TTC549 (cell line): ENCODE results near the gene CLTB.
"Not testable (repeated sequence)": the region's sequence is repeated elsewhere in the genome, so short reads cannot be mapped to it uniquely, and the experiment has no call there.

Experiments
- FAIRE-seq: peaks from 2 replicates; lab custom pipeline; 2012; peaks lifted over from hg19 to GRCh38; lab: Jason Lieb, UNC

Gene CLTB

GRCh38 chr5:176426876-176427275 is 10.5 kb upstream of the CLTB start:
- FAIRE-seq, result no peak

GRCh38 chr5:176425791-176426190 is 9.5 kb upstream of the CLTB start:
- no peak for FAIRE-seq

GRCh38 chr5:176425138-176425537 is 8.8 kb upstream of the CLTB start:
- no peak for FAIRE-seq

- no peak for FAIRE-seq
Observed at GRCh38 chr5:176424181-176424580, 7.8 kb upstream of the CLTB start.

- FAIRE-seq, result no peak
Observed at GRCh38 chr5:176420972-176421544, 4.7 kb upstream of the CLTB start.

GRCh38 chr5:176420086-176420485 is 3.7 kb upstream of the CLTB start:
- no peak for FAIRE-seq

- FAIRE-seq, result no peak
Observed at GRCh38 chr5:176418251-176418650, 1.9 kb upstream of the CLTB start.

- FAIRE-seq, result no peak
Observed at GRCh38 chr5:176416965-176417364, 626 bp upstream of the CLTB start.

GRCh38 chr5:176415240-176415951 is 943 bp downstream of the CLTB start:
- FAIRE-seq, result no peak

GRCh38 chr5:176414704-176415103 is 1.6 kb downstream of the CLTB start:
- no peak for FAIRE-seq

- FAIRE-seq, result no peak
Observed at GRCh38 chr5:176413709-176414191, 2.6 kb downstream of the CLTB start.

- FAIRE-seq, result no peak
Observed at GRCh38 chr5:176413255-176413565, 3.1 kb downstream of the CLTB start.

GRCh38 chr5:176412517-176413254 is 3.7 kb downstream of the CLTB start:
- FAIRE-seq, result no peak

GRCh38 chr5:176410486-176411180 is 5.7 kb downstream of the CLTB start:
- FAIRE-seq, result no peak

- no peak for FAIRE-seq
Observed at GRCh38 chr5:176409765-176410164, 6.6 kb downstream of the CLTB start.

- FAIRE-seq, result no peak
Observed at GRCh38 chr5:176408590-176408989, 7.7 kb downstream of the CLTB start.

- FAIRE-seq, result not testable (repeated sequence)
Observed at GRCh38 chr5:176408252-176408573, 8.1 kb downstream of the CLTB start.

- FAIRE-seq, result no peak
Observed at GRCh38 chr5:176407456-176408251, 8.7 kb downstream of the CLTB start.

- FAIRE-seq, result no peak
Observed at GRCh38 chr5:176406436-176407052, 9.8 kb downstream of the CLTB start.

- no peak for FAIRE-seq
Observed at GRCh38 chr5:176405656-176406435, 10.5 kb downstream of the CLTB start.
